ENCODE data around the gene TMEM132C. TPM values are rescaled to one million over a fixed set of nuclear protein-coding genes. Genes with fewer than 3 reads are reported as not detected.

TMEM132C gene
- total RNA-seq, 2 experiments from 2014 or later = not detected

DNA sequence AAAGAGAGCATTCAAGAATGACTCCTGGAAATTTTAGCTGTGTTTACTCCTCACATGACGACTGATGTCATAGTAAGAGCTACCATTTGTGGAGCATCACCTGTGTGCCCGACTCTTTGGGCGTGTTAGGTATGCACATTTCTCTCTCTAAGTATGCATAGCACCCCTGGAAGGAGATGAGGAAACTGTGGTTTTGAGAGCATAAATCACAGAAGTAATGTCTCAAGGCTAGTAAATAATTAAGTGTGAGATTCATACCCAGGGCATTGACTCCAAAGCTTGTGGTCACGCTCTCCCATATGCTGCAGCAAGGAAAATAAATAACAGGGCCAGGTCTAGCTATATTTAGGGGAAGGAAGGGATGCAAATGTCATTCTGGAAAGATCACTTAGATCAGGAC, 340.7 kb downstream of the TMEM132C start:
- no peaks in the 10 kb centered on the region for H3K4me1 Mint-ChIP-seq
- POLR2A ChIA-PET = no interaction called here
- no peak overlapping the region for H3K27ac Mint-ChIP-seq
- no peaks in the 10 kb centered on the region for H3K27me3 Mint-ChIP-seq
- ATAC-seq (no peak), DNase-seq (no peak)
- CTCF ChIA-PET = no interaction called here
- H3K36me3 Mint-ChIP-seq (ENCODE audit: low read depth) = no peaks in the 10 kb centered on the region
- H3K9me3 Mint-ChIP-seq (ENCODE audit: low read depth) = no peaks in the 10 kb centered on the region
- H3K4me3 Mint-ChIP-seq = no peak overlapping the region
- intact Hi-C loops (cut with DNase I, micrococcal nuclease) = no loop called here

DNA sequence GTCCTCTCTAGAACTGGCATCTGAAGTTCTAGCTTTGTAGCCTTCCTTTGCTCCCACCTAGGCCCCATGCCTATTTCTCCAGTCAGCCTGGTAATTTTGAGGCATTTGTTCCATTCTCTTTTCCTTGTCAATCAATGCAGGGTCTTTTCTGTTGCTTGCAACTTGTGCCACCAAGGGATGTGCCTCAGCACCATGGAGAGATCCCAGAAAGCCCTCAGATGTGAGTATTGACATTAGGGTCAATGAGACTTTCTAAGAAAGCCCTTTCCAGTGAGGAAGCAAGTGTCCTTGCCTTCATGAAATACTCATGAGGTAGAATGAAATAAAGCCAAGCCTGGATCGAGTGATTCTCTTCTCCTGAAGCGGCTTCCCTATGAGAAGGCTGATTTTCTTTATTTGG, 342.9 kb downstream of the TMEM132C start:
- ATAC-seq = no peak
- POLR2A ChIA-PET = no interaction called here
- no peak for DNase-seq
- no peaks in the 10 kb centered on the region for H3K36me3 Mint-ChIP-seq (ENCODE audit: low read depth)
- H3K4me1 Mint-ChIP-seq = no peaks in the 10 kb centered on the region
- no peak overlapping the region for H3K27ac Mint-ChIP-seq
- no peaks in the 10 kb centered on the region for H3K27me3 Mint-ChIP-seq
- no peak overlapping the region for H3K4me3 Mint-ChIP-seq
- no peaks in the 10 kb centered on the region for H3K9me3 Mint-ChIP-seq (ENCODE audit: low read depth)
- intact Hi-C loops (cut with DNase I, micrococcal nuclease) = no loop called here
- CTCF ChIA-PET = interaction anchor here (0.7 kb wide), 1 partner anchor 1094 kb away, joined by 3 read pairs; no protein-coding TSS in a partner anchor

DNA sequence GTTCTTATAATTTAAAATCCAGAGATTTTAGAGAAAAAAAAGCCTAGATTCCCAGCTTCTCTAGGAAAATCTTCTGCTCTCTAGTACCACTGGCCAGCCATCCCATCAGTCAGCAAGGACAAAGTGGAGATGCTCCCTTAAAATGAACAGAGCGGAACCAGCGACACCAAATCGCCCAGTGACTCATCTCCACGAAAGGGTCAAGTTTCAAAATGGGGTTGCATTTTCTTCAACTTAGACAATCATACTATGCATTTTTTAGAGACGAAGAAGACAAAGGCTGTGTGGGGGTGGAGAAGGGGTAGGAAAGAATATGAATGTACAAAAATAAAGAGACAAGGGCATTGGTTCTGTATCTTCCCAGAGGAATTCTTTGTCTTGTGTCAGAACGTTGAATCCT, 344.8 kb downstream of the TMEM132C start:
- Mint-ChIP-seq H3K4me3 (no peak overlapping the region), H3K27me3 (no peaks in the 10 kb centered on the region), H3K4me1 (no peaks in the 10 kb centered on the region), H3K36me3 (ENCODE audit: low read depth) (no peaks in the 10 kb centered on the region), H3K27ac (no peak overlapping the region), H3K9me3 (ENCODE audit: low read depth) (no peaks in the 10 kb centered on the region)
- intact Hi-C loops (cut with DNase I, micrococcal nuclease) = no loop called here
- POLR2A ChIA-PET = no interaction called here
- no peak for ATAC-seq
- CTCF ChIA-PET = no interaction called here
- no peak for DNase-seq

DNA sequence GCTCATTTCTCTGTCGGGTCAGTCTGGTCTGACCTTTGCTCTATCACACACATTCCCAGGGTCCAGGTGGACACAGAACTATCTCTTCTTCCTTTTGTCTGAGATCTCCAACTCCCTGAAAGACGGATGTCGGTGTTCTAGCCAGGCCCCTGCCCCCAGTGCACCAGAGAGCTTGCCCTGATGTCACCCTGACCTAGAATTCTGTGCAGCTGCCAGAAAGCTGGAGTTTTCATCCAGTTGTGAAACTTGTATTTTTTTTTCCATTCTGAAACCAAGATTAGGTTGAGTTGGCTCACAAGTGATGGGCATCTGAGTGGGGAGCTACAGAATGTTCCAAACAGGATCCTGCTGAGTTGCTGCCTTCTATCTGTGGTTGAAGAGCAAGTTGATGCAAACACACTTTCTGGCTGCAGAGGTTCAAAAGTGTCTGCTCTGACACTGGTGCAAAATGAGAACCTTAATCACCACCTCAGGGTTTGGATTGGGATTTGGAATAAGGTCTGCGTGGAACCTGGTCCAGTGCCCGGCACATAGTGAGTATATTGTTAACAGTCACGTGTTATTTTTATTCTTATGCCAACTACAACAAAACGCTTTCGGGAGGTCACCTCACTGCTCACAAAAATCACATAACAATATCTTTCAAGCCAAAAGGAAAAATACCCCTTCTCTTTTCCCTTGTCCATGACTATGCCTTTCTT, 345.3 kb downstream of the TMEM132C start:
- POLR2A ChIA-PET = no interaction called here
- Mint-ChIP-seq H3K4me3 (no peak overlapping the region), H3K27me3 (no peaks in the 10 kb centered on the region), H3K36me3 (ENCODE audit: low read depth) (no peaks in the 10 kb centered on the region), H3K4me1 (no peaks in the 10 kb centered on the region), H3K9me3 (ENCODE audit: low read depth) (no peaks in the 10 kb centered on the region), H3K27ac (no peak overlapping the region)
- DNase-seq (no peak), ATAC-seq (no peak)
- CTCF ChIA-PET = no interaction called here
- intact Hi-C loops (cut with DNase I, micrococcal nuclease) = no loop called here

DNA sequence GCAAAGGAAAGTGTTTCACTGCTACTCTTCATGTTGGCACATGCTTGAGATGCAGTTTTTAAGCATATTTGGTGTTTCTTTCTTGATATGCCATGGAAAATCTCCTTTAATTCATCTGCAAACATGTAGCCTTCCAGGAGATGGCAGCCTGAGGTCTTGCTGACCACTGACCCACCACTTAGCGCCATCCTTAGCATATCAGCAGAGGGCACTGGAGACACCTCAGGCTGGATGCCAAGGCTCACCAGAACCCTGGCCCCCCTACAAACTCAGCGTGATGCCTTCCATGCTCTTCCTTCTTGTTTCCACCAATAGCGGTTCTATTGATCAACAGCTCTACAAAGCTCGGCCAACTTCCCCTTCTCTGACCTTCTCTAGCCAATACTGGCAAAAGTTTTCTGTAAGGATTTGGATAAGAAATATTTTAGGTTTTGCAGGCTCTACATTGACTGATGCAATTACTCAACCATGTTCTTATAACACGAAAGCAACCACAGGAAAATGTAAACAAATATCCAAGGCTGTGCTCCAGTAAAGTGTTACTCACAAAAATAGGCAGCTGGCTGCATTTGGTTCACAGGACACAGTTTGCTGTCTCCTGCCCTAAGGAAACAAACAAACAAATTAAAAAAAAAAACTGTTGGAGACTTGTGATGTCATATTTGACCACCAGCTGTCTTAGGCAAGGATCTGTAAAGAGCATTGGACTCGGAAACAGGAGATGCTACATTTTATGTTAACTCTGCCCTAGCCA, 347.0 kb downstream of the TMEM132C start:
- ChIA-PET CTCF (no interaction called here), POLR2A (no interaction called here)
- Mint-ChIP-seq H3K4me1 (no peaks in the 10 kb centered on the region), H3K9me3 (ENCODE audit: low read depth) (no peaks in the 10 kb centered on the region), H3K36me3 (ENCODE audit: low read depth) (no peaks in the 10 kb centered on the region), H3K27me3 (no peaks in the 10 kb centered on the region), H3K27ac (no peak overlapping the region), H3K4me3 (no peak overlapping the region)
- intact Hi-C loops (cut with DNase I, micrococcal nuclease) = no loop called here
- no peak for DNase-seq
- ATAC-seq = no peak

DNA sequence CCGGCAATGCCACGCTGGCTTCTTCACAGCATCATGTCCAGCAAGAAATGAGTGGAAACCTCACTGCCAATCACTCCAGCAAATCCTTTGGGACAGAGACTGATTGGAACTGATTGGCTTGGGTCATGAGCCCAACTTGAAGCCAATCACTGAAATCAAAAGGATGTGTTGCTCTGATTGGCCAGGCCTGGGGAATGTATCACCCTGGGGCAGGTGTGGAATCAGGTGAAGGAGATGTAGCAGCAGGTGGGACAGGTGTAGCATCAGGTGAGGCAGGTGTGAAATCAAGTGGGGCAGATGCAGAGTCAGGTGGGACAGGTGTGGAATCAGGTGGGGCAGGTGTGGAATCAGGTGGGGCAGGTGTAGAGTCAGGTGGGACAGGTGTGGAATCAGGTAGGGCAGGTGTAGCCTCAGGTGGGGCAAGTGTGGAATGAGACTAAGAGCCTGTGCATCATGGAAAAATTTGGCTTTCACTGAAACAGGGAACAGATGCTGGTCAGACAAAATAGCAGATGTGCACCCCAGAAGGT, 350.4 kb downstream of the TMEM132C start:
- Mint-ChIP-seq H3K4me1 (no peaks in the 10 kb centered on the region), H3K27me3 (no peaks in the 10 kb centered on the region), H3K27ac (no peak overlapping the region), H3K36me3 (ENCODE audit: low read depth) (no peaks in the 10 kb centered on the region), H3K9me3 (ENCODE audit: low read depth) (no peaks in the 10 kb centered on the region), H3K4me3 (no peak overlapping the region)
- DNase-seq (no peak), ATAC-seq (no peak)
- POLR2A ChIA-PET = no interaction called here
- intact Hi-C loops (cut with DNase I, micrococcal nuclease) = no loop called here
- CTCF ChIA-PET = no interaction called here

DNA sequence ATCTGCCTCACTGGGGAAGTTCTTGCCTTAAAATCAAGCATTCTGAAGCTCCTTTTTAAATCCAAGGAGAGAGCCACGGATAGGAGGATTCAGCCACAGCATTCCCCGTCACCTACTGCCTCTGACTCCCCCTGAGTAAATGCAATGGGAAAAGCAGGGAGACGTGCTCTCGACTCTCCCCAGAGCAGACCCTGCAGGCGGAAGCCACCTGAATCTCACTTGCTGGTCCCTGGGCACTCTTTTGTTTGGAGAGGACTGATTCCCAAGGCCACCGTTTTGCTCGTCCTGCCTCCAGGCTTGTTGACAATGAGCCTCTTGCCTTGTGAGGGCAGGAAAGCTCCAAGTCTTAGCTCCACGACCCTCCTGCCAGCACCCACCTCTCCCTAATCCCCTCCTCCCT, 352.3 kb downstream of the TMEM132C start:
- CTCF ChIA-PET = no interaction called here
- POLR2A ChIA-PET = no interaction called here
- H3K4me1 Mint-ChIP-seq = no peaks in the 10 kb centered on the region
- H3K9me3 Mint-ChIP-seq (ENCODE audit: low read depth) = no peaks in the 10 kb centered on the region
- intact Hi-C loops (cut with DNase I, micrococcal nuclease) = no loop called here
- H3K36me3 Mint-ChIP-seq (ENCODE audit: low read depth) = no peaks in the 10 kb centered on the region
- ATAC-seq = no peak
- DNase-seq = no peak
- H3K27ac Mint-ChIP-seq = no peak overlapping the region
- H3K4me3 Mint-ChIP-seq = no peak overlapping the region
- H3K27me3 Mint-ChIP-seq = no peaks in the 10 kb centered on the region

DNA sequence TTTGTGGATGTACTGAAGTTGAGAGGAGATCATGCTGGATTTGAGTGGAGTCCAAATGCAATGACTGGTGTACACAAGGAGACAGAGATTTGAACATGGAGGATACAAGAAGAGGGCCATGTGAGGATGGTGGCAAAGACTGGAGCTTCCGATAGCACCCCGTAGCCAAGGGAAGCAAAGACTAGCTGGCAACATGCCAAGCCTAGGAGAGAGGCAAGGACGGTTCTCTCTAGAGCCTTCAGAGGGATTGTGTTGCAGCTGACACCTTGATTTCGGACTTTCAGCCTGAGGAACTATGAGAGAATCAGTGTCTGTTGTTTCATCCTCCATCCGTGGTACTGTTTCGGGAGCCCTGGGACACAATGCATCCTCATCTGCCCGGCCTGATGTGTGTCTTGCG, 354.3 kb downstream of the TMEM132C start:
- Mint-ChIP-seq H3K27ac (no peak overlapping the region), H3K9me3 (ENCODE audit: low read depth) (no peaks in the 10 kb centered on the region), H3K27me3 (no peaks in the 10 kb centered on the region), H3K4me1 (no peaks in the 10 kb centered on the region), H3K4me3 (no peak overlapping the region), H3K36me3 (ENCODE audit: low read depth) (no peaks in the 10 kb centered on the region)
- POLR2A ChIA-PET = no interaction called here
- CTCF ChIA-PET = no interaction called here
- DNase-seq = no peak
- intact Hi-C loops (cut with DNase I, micrococcal nuclease) = no loop called here
- no peak for ATAC-seq

DNA sequence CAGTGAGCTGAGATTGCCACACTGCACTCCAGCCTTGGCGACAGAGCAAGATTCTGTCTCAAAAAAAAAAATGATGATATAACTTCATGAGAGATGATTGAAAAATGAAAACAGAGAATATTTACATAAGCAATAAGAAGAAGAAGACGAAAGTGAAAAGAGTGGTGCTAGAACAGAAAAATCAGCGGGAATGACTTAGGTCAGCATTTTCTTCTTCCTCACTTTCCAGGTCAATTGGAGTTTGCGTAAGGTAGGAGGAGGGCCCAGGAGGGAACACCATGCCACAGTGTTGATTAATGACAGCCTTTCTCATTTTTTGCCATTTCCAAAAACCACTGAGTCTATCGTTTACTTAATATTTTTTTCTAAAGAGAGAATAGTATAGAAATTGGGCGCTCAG, 356.8 kb downstream of the TMEM132C start:
- ChIA-PET POLR2A (no interaction called here), CTCF (no interaction called here)
- no peak for DNase-seq
- Mint-ChIP-seq H3K4me1 (no peaks in the 10 kb centered on the region), H3K36me3 (ENCODE audit: low read depth) (no peaks in the 10 kb centered on the region), H3K27ac (no peak overlapping the region), H3K27me3 (no peaks in the 10 kb centered on the region), H3K9me3 (ENCODE audit: low read depth) (no peaks in the 10 kb centered on the region), H3K4me3 (no peak overlapping the region)
- intact Hi-C loops (cut with DNase I, micrococcal nuclease) = no loop called here
- ATAC-seq = no peak

DNA sequence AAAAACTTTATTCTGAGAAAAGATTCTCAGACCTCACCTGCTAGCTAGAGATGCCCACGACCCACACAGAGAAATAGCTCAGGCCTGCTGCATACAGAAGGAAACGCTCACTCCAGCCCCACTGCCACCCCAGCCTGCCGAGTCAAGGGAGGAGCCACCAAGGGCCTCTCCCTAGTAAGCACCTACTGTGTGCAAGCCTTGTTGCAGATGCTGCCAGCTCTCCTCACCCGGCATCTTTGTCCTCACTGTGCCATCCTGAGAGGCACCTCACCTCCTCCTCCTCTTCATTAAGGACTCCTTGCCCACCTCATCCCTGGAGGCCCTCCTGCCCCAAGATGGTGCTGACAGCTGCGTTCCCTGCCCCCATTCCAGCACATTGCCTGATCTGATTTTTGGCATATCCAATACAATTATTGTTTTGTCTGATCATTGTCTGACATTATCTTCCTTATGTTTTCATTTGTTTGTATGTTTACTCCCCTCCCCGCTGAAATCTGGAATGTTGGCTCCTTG, 359.9 kb downstream of the TMEM132C start:
- no peak for DNase-seq
- ATAC-seq = no peak
- ChIA-PET POLR2A (no interaction called here), CTCF (no interaction called here)
- Mint-ChIP-seq H3K4me1 (no peaks in the 10 kb centered on the region), H3K27me3 (no peaks in the 10 kb centered on the region), H3K27ac (no peak overlapping the region), H3K9me3 (ENCODE audit: low read depth) (no peaks in the 10 kb centered on the region), H3K4me3 (no peak overlapping the region), H3K36me3 (ENCODE audit: low read depth) (no peaks in the 10 kb centered on the region)
- intact Hi-C loops (cut with DNase I, micrococcal nuclease) = no loop called here

DNA sequence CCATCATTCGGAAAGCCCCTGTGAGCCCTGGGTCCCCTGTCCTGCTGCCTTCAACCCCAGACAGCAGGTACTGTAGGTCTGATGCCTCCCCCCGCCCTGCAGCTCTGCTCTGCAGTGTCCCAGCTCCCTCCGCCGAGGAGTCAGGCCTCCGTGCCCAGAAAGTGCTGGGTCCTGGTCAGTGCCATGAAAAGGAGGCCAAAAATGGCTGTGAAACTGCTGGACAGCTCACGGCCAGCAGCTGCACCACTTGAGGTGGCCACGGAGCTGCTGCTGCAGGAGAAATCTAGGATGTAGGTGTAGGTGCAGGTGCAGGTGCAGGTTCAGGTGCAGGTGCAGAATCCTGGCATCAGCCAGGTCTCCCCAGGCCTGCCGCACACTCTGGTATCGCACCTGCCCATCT, 360.7 kb downstream of the TMEM132C start:
- no peaks in the 10 kb centered on the region for H3K36me3 Mint-ChIP-seq (ENCODE audit: low read depth)
- DNase-seq (no peak), ATAC-seq (no peak)
- H3K4me3 Mint-ChIP-seq = no peak overlapping the region
- H3K9me3 Mint-ChIP-seq (ENCODE audit: low read depth) = no peaks in the 10 kb centered on the region
- H3K27ac Mint-ChIP-seq = no peak overlapping the region
- no peaks in the 10 kb centered on the region for H3K27me3 Mint-ChIP-seq
- intact Hi-C loops (cut with DNase I, micrococcal nuclease) = no loop called here
- POLR2A ChIA-PET = no interaction called here
- CTCF ChIA-PET = interaction anchor here (0.6 to 1.1 kb wide), 2 partner anchors 11 to 1044 kb away, joined by 3 read pairs; no protein-coding TSS in a partner anchor
- H3K4me1 Mint-ChIP-seq = no peaks in the 10 kb centered on the region

DNA sequence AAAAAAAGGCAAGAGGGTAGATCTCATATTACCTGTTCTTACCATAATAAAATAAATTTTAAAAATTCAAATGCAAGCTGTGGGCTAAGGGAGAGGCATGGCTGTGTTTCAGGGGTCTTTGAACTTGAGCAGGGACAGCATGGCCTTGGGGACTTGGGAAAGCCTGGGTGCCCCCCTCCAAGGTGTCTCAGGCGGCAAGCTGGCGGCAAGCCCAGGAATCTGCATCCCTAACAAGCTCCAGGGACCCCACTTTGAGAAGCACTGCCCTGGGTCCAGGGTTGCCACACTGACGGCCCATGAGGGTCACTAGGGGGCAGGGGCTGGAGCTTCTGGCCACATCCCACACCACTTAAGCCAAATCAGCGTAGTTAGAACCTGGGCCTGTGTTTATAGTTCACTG, 363.0 kb downstream of the TMEM132C start:
- no peak for DNase-seq
- no peaks in the 10 kb centered on the region for H3K27me3 Mint-ChIP-seq
- H3K27ac Mint-ChIP-seq = no peak overlapping the region
- no peaks in the 10 kb centered on the region for H3K9me3 Mint-ChIP-seq (ENCODE audit: low read depth)
- ChIA-PET CTCF (interaction anchor here (0.7 kb wide), 1 partner anchor 884 kb away, joined by 3 read pairs; no protein-coding TSS in a partner anchor), POLR2A (no interaction called here)
- H3K4me3 Mint-ChIP-seq = no peak overlapping the region
- no peak for ATAC-seq
- H3K4me1 Mint-ChIP-seq = no peaks in the 10 kb centered on the region
- H3K36me3 Mint-ChIP-seq (ENCODE audit: low read depth) = no peaks in the 10 kb centered on the region
- intact Hi-C loops (cut with DNase I, micrococcal nuclease) = no loop called here

Measured in activated CD4-positive, alpha-beta T cell treated with anti-CD3 and anti-CD28 coated beads for 36 hours (primary cell).